Activated CD4-positive, alpha-beta T cell treated with anti-CD3 and anti-CD28 coated beads, Interleukin-2, amount 50 U/mL, for 24 hours (primary cell): ENCODE results near the gene ATG7.
"Not testable (repeated sequence)": the region's sequence is repeated elsewhere in the genome, so short reads cannot be mapped to it uniquely, and the experiment has no call there.

Experiments used
- DNase-seq, 2 donors: peaks; one replicate each; pipeline ENCODE4 v3.0.0-alpha.2; 2020; ENCODE audit warnings: low read depth in 1 of 2, low spot score in 1 of 2

ATG7 gene

DNA sequence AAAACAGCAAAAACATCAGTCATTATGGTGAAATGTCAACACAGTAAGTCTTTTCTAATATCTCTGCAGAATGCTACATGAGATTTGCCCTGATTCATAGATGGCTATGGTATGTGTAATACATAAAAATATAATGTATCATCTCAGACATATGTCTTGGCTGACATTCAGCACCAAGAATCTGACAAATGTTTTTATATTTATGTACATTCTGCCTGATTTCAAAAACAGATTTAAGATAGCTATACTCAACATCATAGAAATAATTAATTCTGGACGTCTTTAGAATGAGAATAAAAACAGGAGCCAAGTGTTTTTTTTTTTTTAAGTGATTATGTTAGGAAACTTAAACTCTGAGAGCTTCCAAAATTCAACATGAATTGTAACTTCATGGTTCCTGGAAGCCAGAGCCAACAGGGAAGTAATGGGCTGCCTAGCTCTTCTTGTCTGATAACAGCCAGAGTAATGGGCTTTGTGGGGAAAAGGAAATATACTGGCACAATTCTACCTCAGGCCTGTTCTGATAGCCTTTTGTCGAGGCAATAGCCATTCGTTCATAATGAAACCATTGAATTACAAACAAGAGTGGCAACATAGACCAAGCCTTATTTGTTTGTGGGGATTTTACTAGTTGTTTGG lies 187.1 kb downstream of the ATG7 start:
- no peak for DNase-seq

DNA sequence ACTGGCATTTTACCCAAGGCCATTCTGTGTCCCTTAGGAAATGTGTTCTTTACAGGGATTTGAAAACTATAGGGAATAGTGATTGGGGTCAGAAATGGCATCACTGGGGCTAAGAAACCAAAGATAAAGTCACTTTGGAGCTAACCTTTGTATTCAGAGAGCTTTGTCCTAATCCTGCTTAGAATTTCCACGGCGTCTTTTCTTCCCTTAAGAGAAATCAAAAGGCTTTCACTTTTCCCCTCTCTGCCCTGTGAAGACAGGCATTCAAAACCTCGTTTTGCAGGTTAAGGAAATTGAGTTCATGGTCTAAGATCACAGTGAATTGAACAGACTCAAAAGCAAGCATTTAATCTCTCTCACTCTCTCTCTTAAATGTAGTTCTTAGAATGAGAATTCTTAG lies 189.0 kb downstream of the ATG7 start:
- no peak for DNase-seq

DNA sequence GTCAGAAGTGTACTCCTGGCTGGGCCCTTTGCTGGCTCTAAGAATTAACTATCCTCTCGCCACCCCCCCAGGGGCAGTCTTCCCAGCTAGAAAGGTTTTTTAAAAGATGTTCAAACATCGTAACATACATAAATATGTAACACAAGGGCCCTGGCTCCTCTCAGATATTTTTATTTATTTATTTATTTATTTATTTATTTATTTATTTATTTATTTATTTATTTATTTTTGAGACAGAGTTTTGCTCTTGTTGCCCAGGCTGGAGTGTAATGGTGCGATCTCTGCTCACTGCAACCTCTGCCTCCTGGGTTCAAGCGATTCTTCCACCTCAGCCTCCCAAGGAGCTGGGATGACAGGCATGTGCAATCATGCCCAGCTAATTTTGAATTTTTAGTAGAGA lies 190.5 kb downstream of the ATG7 start:
- DNase-seq = not testable (repeated sequence)

DNA sequence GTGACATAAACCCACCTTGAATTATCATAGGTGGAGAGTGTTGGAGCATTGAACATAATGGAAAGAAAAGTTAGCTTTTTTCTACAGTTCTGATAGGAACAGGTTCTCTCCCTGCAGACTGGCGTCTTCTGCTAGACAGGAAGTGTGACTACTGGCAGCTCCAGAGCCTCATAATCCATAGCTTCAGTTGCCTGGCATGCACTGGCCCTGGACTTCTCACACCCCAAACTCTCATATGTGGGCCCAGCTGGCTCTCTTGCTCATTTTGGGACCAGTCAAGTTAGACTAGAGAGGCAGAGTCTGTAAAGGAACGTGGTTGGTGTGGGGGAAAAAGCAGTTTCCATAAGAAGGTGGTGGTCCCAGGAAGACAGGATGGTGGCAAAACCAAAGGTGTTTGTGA lies 191.4 kb downstream of the ATG7 start:
- no peak for DNase-seq

DNA sequence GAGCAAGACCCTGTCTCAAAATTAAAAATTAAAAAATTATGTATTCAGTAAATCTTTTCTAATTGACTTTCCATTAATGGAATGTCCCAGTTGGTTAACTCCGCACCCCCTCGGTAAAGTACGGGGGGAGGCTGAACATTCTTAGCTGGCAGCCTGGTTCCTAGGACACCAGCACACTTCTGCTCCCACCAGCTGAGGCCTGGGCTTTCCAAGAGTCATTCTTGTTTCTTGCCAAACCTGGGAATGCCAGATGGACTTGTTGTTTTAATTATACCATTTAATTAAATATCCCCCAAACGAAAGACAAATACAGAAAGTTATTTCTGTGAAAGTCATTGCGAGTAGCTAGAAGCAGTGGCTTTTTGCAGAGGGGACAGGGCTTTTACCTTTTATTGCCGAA lies 192.2 kb downstream of the ATG7 start:
- no peak for DNase-seq

DNA sequence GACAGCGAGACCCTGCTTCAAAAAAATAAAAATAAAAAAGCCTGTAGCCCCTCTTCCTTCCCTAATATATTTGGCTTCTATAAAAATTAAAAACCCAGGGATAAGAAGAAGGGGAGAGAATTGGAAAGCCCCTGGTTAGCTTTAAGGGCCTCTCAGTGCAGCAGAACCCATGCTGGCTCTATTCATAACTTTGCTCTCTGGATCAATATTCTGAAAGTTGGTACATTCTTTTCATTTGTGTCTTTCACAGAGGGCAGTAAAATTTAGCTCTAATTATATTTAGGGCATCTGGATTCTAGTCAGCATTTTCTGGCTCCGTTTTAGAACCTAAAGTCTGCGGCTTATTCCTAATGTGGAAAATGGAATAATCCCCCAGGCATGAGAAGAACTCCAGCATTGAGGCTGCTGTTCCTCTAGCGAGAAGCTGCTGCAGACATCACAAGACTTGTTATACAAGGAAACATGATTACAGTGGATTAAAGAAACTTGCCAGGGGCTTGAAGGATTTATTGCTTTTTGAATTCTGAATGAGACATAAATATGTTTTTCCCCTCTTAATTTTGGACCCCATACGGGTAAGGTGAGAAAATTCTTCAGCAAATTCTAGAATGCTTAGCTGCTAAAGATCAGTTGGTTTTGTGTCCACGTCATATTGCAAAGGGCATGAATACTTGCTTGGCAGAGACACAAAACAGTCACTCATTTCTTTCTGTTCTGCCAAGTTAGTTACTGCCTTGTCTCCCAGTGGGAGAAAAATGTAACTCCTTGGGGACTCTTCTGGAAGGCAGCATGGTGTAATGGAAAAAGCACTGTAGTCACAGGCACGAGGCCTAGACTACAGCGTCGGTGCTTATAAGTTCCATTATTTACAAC lies 193.8 kb downstream of the ATG7 start:
- no peak for DNase-seq

DNA sequence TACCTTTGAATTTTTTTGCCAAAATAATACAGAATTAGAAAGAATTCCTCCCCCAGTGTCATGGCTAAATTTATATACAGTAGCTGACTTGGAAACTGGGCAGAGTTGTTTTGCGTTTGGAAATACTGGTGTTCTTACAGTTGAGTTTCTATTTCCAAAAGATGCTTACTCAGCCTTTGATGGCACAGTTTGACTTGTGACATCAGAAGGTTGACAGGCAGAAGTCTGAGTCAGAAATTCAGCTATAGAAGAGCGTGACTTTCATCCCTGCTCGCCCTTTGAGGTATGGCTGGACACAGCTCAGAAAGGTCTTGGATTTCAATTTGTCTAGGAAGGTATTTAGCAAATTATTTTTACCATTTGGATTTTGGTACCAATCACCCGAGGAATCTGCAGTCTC lies 195.7 kb downstream of the ATG7 start:
- DNase-seq = no peak

DNA sequence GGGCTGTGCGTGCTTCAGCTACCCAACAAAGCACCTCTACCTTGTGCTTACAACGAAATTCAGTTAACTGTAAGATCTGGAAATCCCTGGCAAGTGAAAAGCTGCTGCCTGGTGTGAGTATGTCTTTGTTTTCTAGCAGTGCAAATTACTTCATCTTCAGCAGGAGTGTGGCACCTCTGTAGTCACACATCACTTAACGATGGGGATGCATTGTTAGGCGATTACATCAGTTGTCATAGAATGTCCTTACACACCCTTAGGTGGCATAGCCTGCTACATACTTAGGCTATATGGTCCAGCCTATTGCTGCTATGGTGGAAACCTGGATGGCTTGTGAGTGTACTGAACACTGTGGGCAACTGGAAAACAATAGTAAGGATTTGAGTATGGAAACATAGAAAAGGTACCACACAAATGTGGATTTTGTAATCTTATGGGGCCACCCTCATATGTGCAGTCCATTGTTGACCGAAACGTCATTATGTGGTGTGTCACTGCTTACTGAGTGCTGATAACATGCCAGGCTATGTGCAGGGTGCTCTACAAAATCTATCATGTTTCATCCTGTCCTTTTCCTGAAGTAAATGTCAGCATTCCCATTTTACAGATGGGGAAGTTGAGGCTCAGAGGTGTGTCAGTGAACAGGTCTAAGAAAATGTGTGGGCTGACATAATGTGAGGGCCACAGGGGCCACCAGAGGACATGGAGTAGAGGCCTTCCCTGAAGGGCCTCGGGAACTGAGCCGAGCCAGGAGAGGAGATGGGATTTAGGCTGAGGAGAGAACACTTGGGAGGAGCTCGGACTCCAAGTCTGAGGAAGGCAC lies 198.0 kb downstream of the ATG7 start:
- no peak for DNase-seq

DNA sequence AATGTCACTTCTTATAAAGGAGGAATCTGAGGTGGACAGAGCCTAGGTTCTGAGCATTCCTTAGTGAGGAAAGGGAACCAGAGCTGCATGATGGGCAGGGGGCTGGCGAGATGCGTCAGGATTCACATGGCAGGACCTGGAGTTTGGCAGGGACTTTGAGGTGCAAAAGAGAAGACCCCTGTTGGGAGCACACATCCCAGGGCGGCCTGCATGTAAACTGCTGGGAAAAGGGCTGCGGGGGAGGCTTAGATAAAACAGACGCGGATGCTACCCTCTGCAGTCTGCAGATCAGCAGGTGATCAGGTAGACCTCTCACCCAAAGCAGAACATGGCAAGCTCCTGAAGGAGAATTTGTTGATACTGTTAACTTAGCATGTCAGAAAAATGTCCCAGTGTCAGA lies 203.1 kb downstream of the ATG7 start:
- DNase-seq = no peak

DNA sequence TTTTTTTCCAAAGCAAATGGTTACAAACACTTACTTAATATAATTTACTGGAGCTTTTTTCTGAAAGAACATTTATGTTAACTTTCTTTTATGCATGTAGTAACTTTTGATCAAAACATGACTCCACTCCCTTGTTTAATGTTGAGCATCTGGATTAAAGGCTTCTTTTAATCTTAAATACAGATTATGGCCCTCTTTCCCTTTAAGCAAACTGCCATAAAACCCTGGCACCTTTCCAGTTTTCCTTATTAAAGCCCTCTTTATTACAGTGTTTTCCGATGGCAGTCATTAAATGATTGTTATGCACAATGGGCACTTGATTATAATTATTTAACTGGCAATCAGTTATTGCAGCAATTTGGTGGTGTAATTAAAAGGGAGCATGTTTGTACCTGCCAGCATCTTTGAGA lies 204.5 kb downstream of the ATG7 start:
- DNase-seq = no peak

DNA sequence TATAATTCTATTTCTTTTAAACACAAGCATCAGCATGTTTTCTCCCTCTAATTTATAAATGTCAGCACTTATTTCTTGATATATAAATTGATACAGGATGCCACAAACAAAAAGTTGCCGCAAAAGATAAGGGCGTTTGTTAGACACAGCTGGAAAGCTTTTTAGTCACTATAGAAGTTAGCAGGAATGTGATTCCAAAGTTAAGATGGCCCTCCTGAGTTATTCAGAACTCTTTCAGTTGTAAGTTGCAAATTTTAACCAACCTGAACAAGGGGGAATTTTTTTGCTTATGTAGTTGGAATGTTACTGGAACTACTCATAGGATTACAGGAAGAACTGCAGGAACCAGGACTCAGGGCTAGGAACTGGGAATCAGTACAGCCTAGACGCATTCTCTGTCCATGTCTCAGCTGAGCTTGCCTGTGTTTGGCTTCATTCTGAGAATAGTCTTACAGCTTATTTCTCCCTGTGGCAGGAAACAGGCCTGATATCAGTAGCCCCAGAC lies 205.3 kb downstream of the ATG7 start:
- no peak for DNase-seq

DNA sequence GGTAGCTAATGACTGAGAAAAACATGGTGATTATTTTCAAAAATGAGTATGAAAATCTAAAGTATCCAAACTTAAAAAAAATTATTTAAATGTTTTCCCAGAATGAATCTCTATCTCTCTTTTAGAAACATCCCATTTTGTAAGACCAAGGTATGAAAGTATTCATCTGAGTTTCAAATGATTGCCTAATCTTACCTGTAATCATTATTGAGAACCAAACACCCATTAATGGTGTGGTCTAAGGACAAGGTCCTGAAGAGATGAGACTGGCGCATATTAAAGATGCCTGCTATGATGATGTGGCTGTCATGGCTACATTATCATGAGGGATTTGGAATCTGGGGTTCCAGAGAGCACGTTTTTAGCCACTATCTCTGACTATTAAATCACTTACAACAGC lies 206.0 kb downstream of the ATG7 start:
- DNase-seq = no peak

DNA sequence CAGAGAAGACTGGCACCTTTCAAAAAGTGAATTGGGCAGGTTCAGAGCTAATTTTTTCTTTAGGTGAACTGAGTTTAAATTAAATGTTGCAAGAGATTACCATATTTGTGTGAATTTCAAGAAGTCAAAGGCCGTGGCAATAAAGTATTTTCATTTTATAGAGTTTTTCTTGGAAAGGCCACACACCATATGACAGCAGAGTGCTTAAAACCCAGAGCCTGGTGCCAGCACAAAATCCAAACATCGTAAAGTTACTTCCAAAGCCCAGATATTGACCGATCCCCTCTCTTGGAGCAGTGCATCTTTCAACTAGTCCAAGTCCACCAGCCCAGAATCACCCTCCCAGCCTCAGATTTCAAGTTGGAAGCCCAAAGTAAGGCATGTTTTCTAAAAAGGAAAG lies 207.0 kb downstream of the ATG7 start:
- DNase-seq = no peak

DNA sequence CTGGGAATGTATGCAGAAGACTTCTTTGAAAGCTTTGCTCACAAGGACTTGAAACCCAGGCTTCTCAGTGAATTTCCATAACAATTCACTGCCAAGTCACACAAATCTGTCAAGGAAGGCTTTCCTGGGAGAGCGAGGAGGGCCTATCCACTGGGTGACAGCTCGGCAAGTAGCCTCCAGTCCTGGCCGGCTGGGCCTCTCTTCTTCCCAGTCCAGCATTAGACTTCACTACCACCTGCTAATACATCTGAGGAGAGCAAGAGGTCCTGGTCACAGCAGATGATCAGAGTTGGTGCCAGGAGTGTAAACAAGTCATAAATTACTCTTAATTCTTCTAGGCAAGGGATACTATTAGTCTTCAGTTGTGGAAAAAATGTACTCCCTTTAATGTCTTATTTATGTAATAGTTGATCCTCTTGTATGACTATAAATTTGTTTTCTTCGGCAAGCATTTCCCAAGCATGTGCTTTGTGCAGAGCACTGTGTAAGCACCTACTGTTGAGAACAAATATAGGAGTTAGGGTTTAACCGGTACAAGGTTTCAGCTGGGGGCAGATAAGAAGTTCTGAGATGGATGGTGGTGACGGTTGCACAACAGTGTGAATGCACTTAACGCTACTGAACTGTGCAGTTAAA lies 208.6 kb downstream of the ATG7 start:
- DNase-seq = no peak

DNA sequence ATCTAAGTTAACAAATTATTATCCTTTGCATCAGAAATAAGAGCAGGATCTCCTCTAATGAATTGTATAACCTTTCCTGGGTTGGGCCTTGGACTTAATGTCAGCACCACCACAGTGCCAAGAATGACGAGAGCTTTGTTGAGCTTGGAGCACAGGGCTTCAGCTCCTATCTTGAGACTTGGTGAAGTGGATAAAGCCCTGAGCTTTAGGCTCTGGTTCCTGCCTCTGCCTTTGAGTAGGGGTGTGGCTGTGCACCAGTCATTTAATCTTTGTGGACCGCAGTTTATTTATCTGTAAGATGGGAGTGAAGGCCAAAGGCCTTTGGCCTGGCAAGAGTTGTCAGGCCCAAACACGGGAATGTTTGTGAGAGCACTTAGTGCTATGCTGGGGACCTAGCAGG lies 209.4 kb downstream of the ATG7 start:
- DNase-seq = no peak

DNA sequence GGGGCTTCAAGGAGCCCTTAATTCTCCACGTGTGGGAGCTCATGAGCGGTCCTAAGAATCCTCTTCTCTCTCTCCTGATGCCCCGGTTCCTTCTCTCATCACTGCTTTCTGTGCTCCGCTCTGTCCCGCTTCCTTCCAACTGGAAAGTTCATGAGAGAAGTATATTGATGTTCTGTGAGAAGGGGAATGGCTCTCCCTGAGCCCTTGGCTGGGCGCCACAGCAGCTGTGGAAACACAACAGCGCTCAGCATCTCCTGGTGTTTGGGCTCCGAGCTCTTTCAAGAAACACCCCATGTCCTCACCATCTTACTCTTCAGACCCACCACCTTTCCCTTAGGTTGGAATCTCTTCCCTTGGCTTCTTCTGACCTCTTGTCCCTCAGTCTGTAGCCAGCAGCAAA lies 209.8 kb downstream of the ATG7 start:
- no peak for DNase-seq

DNA sequence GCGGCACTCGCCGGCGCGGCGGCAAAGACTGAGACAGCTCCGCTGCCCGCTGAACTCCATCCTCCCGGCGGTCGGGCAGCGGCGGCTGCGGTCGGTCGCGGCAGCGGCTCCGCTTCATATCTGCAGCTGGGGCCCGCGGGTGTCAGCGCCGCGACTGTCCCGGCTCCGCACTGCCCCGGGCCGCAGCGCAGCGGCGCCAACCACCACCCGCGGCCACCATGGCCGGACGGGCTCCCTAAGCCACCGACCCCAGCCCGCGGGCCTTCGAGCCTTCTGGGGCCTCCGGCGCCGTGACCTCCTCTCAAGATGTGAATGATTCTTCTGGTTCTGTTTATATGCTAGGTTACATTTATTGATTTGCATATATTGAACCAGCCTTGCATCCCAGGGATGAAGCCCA lies 216.2 kb downstream of the ATG7 start:
- not testable (repeated sequence) for DNase-seq

DNA sequence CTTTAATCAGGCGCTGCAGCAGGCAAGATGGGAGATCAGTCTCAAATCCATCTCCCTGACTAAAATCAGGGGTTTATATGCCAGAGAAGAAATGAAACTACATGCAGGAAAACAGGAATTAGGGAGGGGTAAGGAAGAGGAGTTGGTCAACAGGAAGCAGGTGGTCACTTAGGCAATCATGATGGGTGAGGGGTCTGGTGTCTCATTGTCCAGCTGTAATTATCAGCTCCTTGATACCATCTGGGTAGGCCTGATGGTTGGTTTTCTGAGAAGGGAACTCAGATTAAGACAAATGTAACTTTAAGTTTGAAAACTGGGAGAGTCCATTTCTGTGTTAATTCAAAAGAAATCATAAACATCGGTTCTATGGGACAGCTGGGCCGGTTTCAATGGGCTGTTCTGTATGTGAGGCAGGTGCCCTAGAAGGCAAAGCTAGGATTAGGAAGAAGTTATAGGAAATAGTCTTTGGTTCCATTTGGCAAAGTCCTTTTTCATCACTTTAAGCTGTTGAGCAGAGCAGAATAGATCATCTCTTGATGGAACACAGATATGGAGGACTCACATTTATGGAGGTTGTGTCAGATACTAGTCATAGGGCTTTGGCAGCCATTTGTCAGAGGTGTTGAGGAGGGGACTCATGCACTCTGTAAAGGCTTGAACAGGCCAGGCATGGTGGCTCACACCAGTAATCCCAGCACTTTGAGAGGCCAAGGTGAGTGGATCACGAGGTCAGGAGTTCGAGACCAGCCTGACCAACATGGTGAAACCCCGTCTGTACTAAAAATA lies 222.1 kb downstream of the ATG7 start:
- no peak for DNase-seq

DNA sequence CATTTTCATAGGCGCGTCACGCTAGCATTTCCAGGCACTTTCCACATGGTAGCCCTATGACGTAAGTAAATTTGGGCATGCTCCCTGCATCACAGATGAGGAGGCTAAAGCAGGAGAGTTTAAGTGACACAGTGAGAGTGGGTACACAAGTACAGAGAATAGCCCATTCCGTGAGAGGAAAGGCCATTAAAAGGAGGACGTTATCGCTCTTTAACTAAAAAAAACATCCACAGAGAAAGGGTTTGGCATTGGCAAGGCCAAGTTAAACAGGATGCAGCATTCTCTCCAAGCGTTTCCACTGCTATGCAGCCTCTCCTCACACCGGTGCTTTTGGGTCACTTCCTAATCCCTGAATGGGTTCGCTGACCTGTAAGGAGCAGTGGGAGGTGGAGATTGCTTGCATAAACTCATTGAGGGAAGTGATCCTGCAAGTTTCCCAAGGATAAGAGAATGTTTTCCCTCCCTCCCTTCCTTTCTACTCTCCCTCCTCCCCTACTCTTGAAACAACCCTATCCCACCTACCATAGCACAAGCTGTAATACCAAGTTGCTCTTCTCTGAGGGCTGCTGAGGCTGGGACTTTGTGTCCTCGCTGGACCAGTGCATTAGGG lies 223.9 kb downstream of the ATG7 start:
- no peak for DNase-seq

DNA sequence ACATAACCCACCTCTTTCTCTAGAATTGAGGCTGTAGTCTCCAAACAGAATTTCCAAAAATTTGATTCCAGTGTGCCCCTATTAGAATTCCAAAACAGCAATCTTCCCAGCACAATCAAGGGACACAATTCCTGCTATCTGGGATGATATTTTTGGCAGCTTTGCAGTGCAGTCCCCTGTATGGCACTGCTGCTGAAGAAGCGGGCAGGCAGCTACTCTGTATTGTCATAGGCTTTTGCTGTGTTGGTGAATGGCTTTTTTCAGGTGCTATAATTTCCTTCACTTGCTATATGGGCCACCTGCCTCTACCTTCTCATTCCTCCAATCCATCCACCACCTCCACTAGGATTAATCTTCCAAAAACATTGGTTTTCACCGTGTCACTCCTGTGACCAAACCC lies 226.0 kb downstream of the ATG7 start:
- no peak for DNase-seq
